ENCODE data around the gene CYP1B1. TPM values are rescaled to one million over a fixed set of nuclear protein-coding genes. Genes with fewer than 3 reads are reported as not detected.

Gene CYP1B1
- total and polyA plus RNA-seq, 2 of the 4 experiments (the other 2 are of a cell fraction), result 0.65 to 1.1 TPM

DNA sequence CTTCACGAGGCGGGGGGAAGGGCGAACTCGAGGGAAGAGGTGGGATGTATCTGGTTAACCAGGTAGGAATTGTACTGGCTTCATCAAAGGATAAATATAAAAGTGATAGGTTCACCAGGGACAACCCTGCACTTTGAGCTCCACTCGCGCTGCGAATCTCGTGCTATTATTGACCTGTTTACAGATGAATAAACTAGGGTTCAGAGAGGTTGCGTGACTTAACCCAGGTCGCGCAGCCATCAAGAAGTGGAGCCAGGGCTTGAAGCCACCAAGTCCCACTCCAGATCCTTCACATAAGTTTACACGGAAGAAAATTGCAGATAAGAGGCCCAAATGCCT is 1.4 kb upstream of the CYP1B1 start:
- WGBS, 2 experiments (ENCODE audit: extremely low coverage in 2 of 2, insufficient read length in 1 of 2), result 33% methylated on average over 8 of the region's 12 CpGs; no CpG with 5 or more reads in 1 of the 2 experiments
- no TSS peak for BruUV-seq (replicated peaks)
- Histone ChIP-seq H2BK20ac (ENCODE audit: low read depth, low read length) (peak overlapping the region; percentile 93), H2AK9ac (replicated peaks; ENCODE audit: low read depth, low read length, poor library complexity) (no peak overlapping the region), H4K5ac (ENCODE audit: low read depth, low read length) (peak overlapping the region; percentile 11; the same call in 1 of the 2 replicates), H2BK15ac (ENCODE audit: low read depth, low read length) (peak overlapping the region; percentile 95; the same call in 2 of the 3 replicates), H3K14ac (replicated peaks; ENCODE audit: low read depth, low read length) (no peak overlapping the region; the same call in 1 of the 2 replicates), H2AK5ac (ENCODE audit: low read depth, low read length) (peak overlapping the region; percentile 89), H3K23ac (ENCODE audit: low read depth, low read length) (no peak overlapping the region), H3K27ac (ENCODE audit: insufficient read depth, low read length) (peak overlapping the region; percentile 22), H3K79me1 (ENCODE audit: low read depth in 1 of 2, low read length in 2 of 2) (no peaks in the 10 kb centered on the region), H3K4me2 (ENCODE audit: low read depth, low read length) (peak overlapping the region; percentile 34), H3K9ac (ENCODE audit: low read depth, low read length) (0 out of 2 replicates have a peak overlapping the region, but pooled peaks have one; percentile 2), H3K27me3 (ENCODE audit: control insufficient read depth, insufficient read depth, low read length) (peaks cover 30% of the 10 kb centered on the region), H2BK5ac (ENCODE audit: low read depth, low read length, poor library complexity, severe bottlenecking) (no peak overlapping the region), H3K4me1 (ENCODE audit: control insufficient read depth, insufficient read depth, low read length) (no peaks in the 10 kb centered on the region), H2AFZ (replicated peaks; ENCODE audit: low read length, poor library complexity) (peak overlapping the region; percentile 71), H3K36me3 (ENCODE audit: control insufficient read depth, insufficient read depth, low read length) (no peaks in the 10 kb centered on the region), H4K20me1 (ENCODE audit: insufficient read depth, low read length) (no peaks in the 10 kb centered on the region), H3K9me1 (ENCODE audit: insufficient read depth, low read length) (no peaks in the 10 kb centered on the region), H2BK120ac (ENCODE audit: low read depth, low read length) (peak overlapping the region; percentile 76), H3K4ac (ENCODE audit: low read depth, low read length) (peak overlapping the region; percentile 89), H3K56ac (ENCODE audit: extremely low read depth, insufficient read depth, low read length) (peak overlapping the region; percentile 56; the same call in 1 of the 2 replicates), H3K4me3 (ENCODE audit: insufficient read depth, low read depth, low read length) (peak overlapping the region; percentile 35; the same call in 1 of the 2 replicates), H4K8ac (ENCODE audit: low read depth in 2 of 2, low read length in 2 of 2) (peak overlapping the region; percentile 80 to 98), H3K18ac (ENCODE audit: low read depth, low read length) (peak overlapping the region; percentile 20), H3K9me3 (ENCODE audit: control insufficient read depth, insufficient read depth, low read length) (peaks cover 21% of the 10 kb centered on the region), H4K91ac (ENCODE audit: insufficient read depth, low read depth, low read length) (peak overlapping the region; percentile 93)
- dilution Hi-C loops (cut with HindIII; ENCODE audit: low sequenced_read_pairs, unreplicated experiment) (no loop called here), intact Hi-C loops (cut with micrococcal nuclease) (loop anchor here (2.0 to 5.0 kb wide), 2 partner anchors 40 to 95 kb away; no protein-coding TSS in a partner anchor), in situ Hi-C loops (cut with MboI; ENCODE audit: low sequenced_read_pairs) (loop anchor here (10.0 kb wide), 1 partner anchor 197 kb away; no protein-coding TSS in a partner anchor)
- CTCF ChIA-PET, result interaction anchor here (0.8 to 1.5 kb wide), 4 partner anchors 15 to 48 kb away, joined by 3 to 5 read pairs (median 4); no protein-coding TSS in a partner anchor
- DNase-seq (no peak), ATAC-seq (ENCODE audit: low read depth) (no peak)
- TF ChIP-seq, protein P1, sequence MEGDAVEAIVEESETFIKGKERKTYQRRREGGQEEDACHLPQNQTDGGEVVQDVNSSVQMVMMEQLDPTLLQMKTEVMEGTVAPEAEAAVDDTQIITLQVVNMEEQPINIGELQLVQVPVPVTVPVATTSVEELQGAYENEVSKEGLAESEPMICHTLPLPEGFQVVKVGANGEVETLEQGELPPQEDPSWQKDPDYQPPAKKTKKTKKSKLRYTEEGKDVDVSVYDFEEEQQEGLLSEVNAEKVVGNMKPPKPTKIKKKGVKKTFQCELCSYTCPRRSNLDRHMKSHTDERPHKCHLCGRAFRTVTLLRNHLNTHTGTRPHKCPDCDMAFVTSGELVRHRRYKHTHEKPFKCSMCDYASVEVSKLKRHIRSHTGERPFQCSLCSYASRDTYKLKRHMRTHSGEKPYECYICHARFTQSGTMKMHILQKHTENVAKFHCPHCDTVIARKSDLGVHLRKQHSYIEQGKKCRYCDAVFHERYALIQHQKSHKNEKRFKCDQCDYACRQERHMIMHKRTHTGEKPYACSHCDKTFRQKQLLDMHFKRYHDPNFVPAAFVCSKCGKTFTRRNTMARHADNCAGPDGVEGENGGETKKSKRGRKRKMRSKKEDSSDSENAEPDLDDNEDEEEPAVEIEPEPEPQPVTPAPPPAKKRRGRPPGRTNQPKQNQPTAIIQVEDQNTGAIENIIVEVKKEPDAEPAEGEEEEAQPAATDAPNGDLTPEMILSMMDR (conservative IDR thresholded peaks at IDR 0.05; ENCODE audit: low read depth, low read length), result no peak
- TF ChIP-seq CHD1 (IDR thresholded peaks at IDR 0.05; ENCODE audit: low read depth, low read length), result no peak
- TF ChIP-seq RAD21 (IDR thresholded peaks at IDR 0.05; ENCODE audit: low read length), result no peak
- no peak for TF ChIP-seq BHLHE40 (IDR thresholded peaks at IDR 0.05; ENCODE audit: low read depth, low read length)
- TF ChIP-seq RFX5 (IDR thresholded peaks at IDR 0.05; ENCODE audit: low read depth, low read length), result no peak
- no peak for TF ChIP-seq RCOR1 (IDR thresholded peaks at IDR 0.05; ENCODE audit: insufficient replicate concordance, low read length)
- TF ChIP-seq FOS (IDR thresholded peaks at IDR 0.05; ENCODE audit: low read depth, low read length), result no peak
- TF ChIP-seq MAZ (IDR thresholded peaks at IDR 0.05; ENCODE audit: borderline replicate concordance, low read depth, low read length), result no peak
- TF ChIP-seq, protein P2, sequence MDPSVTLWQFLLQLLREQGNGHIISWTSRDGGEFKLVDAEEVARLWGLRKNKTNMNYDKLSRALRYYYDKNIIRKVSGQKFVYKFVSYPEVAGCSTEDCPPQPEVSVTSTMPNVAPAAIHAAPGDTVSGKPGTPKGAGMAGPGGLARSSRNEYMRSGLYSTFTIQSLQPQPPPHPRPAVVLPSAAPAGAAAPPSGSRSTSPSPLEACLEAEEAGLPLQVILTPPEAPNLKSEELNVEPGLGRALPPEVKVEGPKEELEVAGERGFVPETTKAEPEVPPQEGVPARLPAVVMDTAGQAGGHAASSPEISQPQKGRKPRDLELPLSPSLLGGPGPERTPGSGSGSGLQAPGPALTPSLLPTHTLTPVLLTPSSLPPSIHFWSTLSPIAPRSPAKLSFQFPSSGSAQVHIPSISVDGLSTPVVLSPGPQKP (IDR thresholded peaks at IDR 0.05; ENCODE audit: borderline replicate concordance, low read depth, low read length), result no peak
- TF ChIP-seq NFE2L2 (IDR thresholded peaks at IDR 0.05; ENCODE audit: low read depth, low read length), result no peak
- no peak for TF ChIP-seq SMC3 (IDR thresholded peaks at IDR 0.05; ENCODE audit: low read depth, low read length)
- no peak for TF ChIP-seq CEBPB (IDR thresholded peaks at IDR 0.05; ENCODE audit: low read depth, low read length)
- TF ChIP-seq MXI1 (IDR thresholded peaks at IDR 0.05; ENCODE audit: borderline replicate concordance, low read depth, low read length), result no peak
- TF ChIP-seq, protein P3, sequence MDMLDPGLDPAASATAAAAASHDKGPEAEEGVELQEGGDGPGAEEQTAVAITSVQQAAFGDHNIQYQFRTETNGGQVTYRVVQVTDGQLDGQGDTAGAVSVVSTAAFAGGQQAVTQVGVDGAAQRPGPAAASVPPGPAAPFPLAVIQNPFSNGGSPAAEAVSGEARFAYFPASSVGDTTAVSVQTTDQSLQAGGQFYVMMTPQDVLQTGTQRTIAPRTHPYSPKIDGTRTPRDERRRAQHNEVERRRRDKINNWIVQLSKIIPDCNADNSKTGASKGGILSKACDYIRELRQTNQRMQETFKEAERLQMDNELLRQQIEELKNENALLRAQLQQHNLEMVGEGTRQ (IDR thresholded peaks at IDR 0.05; ENCODE audit: low read depth, low read length), result no peak
- TF ChIP-seq MAFK (IDR thresholded peaks at IDR 0.05; ENCODE audit: low read depth, low read length), result no peak
- TF ChIP-seq POLR2A (IDR thresholded peaks at IDR 0.05; ENCODE audit: low read depth, low read length), result no peak
- POLR2A ChIA-PET (ENCODE audit: unreplicated experiment), result interaction anchor here (1.5 kb wide), 1 partner anchor 16 kb away, joined by 4 read pairs; no protein-coding TSS in a partner anchor

All from IMR-90 (cell line).